Gastroesophageal sphincter (tissue), 4 donors: ENCODE results near the gene MIEN1. TPM values are rescaled to one million over a fixed set of nuclear protein-coding genes. Genes with fewer than 3 reads are reported as not detected.

ENCODE experiments used
- ATAC-seq: fragments of 150-250 bp; one replicate; pipeline ENCODE4 v1.9.1; 2016; ENCODE audit warnings: mild to moderate bottlenecking, moderate library complexity
- H3K27ac ChIP-seq, 4 donors: fragments of 200-600 bp; sonication (generic) in 3 of 4; 1 replicate in 3 of 4; 2 replicates in 1 of 4; pipeline ENCODE4 v1.5.1; 2016 to 2019
- H3K27me3 ChIP-seq: fragments of 200-600 bp; sonication (generic); one replicate; pipeline ENCODE4 v1.5.1; 2019
- H3K36me3 ChIP-seq, 2 donors: fragments of 200-600 bp; sonication (generic); one replicate each; pipeline ENCODE4 v1.5.1; 2019; ENCODE audit warnings: control low read depth in 1 of 2
- H3K4me1 ChIP-seq, 3 donors: fragments of 200-600 bp; sonication (generic); 1 replicate in 2 of 3; 2 replicates in 1 of 3; pipeline ENCODE4 v1.5.1; 2016 to 2019; ENCODE audit warnings: control low read depth in 2 of 3
- H3K4me3 ChIP-seq, 2 donors: fragments of 200-600 bp; sonication (generic); one replicate each; pipeline ENCODE4 v1.5.1; 2019; ENCODE audit warnings: mild to moderate bottlenecking in 1 of 2, moderate library complexity in 1 of 2
- H3K9me3 ChIP-seq, 3 donors: fragments of 200-600 bp; sonication (generic); one replicate each; pipeline ENCODE4 v1.5.1; 2017 to 2019; ENCODE audit warnings: control low read depth in 2 of 3
- EP300 ChIP-seq: sonication (generic); formaldehyde crosslinking; IDR thresholded peaks from one replicate; pipeline ENCODE4 v1.6.1; 2017; ENCODE audit warnings: antibody characterized with exemption, mild to moderate bottlenecking
- POLR2A ChIP-seq, 2 donors: fragments of 450-650 bp; IDR thresholded peaks; one replicate each; pipeline ENCODE4 v1.6.1; 2017; ENCODE audit warnings: antibody characterized with exemption in 2 of 2, mild to moderate bottlenecking in 2 of 2, moderate library complexity in 1 of 2
- POLR2AphosphoS5 ChIP-seq: sonication (generic); formaldehyde crosslinking; IDR thresholded peaks from one replicate; pipeline ENCODE4 v1.6.1; 2017; ENCODE audit warnings: antibody characterized with exemption
- WGBS, 2 donors: methylation state at CpG; one replicate each; pipeline ENCODE4 v1.1.5; 2018; ENCODE audit warnings: low coverage in 1 of 2; 5-methylcytosine and 5-hydroxymethylcytosine counted together
- total RNA-seq, 4 donors: library from RNA; depleted of rRNA; stranded (reverse); fragments of >200 nt; gene quantifications; one replicate each; pipeline ENCODE4 v1.1.0, GENCODE V29; 2016
- TF ChIP-seq, protein P1 (sequence below), 4 experiments: fragments of 200-600 bp in 2 of 4; fragments of 450-650 bp in 2 of 4; sonication (generic) in 1 of 4; IDR thresholded peaks; one replicate each; pipeline ENCODE4 v1.5.1; 2017 to 2019; ENCODE audit warnings: antibody characterized with exemption in 4 of 4, mild to moderate bottlenecking in 2 of 4, moderate library complexity in 2 of 4

Gene MIEN1
- total RNA-seq, 4 donors from 2014 or later: 39.4 to 72.4 (median 45.2) TPM

DNA sequence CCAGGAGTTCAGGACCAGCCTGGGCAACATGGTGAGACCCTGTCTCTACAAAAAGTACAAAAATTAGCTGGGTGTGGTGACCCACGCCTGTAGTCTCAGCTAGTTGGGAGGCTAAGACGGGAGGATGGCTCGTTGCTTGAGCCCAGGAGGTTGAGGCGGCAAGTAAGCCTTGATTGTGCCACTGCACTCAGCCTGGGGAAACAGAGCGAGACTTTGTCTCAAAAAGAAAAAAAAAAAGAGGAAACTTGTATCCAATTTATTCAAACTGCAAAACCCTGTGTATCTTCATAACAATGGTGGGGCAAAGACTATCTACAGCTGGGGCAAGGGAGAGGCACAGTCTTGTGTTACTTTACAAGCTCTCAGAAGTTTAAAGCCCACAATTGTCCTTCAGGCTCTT, 28.9 kb upstream of the MIEN1 start:
- Histone ChIP-seq H3K36me3 (no peaks in the 10 kb centered on the region), H3K27me3 (peaks cover 45% of the 10 kb centered on the region), H3K4me3 (no peak overlapping the region), H3K27ac (no peak overlapping the region), H3K9me3 (no peaks in the 10 kb centered on the region), H3K4me1 (peaks cover 0 to 9% (median 7%) of the 10 kb centered on the region in 3 donors)
- ATAC-seq: no peak
- TF ChIP-seq, protein P1, sequence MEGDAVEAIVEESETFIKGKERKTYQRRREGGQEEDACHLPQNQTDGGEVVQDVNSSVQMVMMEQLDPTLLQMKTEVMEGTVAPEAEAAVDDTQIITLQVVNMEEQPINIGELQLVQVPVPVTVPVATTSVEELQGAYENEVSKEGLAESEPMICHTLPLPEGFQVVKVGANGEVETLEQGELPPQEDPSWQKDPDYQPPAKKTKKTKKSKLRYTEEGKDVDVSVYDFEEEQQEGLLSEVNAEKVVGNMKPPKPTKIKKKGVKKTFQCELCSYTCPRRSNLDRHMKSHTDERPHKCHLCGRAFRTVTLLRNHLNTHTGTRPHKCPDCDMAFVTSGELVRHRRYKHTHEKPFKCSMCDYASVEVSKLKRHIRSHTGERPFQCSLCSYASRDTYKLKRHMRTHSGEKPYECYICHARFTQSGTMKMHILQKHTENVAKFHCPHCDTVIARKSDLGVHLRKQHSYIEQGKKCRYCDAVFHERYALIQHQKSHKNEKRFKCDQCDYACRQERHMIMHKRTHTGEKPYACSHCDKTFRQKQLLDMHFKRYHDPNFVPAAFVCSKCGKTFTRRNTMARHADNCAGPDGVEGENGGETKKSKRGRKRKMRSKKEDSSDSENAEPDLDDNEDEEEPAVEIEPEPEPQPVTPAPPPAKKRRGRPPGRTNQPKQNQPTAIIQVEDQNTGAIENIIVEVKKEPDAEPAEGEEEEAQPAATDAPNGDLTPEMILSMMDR (IDR thresholded peaks at IDR 0.05): no peak
- TF ChIP-seq EP300 (no peak), POLR2AphosphoS5 (no peak), POLR2A (IDR thresholded peaks at IDR 0.05) (no peak)
- WGBS, 2 donors: 86 to 100% methylated on average over 1 to 2 of the region's 5 CpGs

DNA sequence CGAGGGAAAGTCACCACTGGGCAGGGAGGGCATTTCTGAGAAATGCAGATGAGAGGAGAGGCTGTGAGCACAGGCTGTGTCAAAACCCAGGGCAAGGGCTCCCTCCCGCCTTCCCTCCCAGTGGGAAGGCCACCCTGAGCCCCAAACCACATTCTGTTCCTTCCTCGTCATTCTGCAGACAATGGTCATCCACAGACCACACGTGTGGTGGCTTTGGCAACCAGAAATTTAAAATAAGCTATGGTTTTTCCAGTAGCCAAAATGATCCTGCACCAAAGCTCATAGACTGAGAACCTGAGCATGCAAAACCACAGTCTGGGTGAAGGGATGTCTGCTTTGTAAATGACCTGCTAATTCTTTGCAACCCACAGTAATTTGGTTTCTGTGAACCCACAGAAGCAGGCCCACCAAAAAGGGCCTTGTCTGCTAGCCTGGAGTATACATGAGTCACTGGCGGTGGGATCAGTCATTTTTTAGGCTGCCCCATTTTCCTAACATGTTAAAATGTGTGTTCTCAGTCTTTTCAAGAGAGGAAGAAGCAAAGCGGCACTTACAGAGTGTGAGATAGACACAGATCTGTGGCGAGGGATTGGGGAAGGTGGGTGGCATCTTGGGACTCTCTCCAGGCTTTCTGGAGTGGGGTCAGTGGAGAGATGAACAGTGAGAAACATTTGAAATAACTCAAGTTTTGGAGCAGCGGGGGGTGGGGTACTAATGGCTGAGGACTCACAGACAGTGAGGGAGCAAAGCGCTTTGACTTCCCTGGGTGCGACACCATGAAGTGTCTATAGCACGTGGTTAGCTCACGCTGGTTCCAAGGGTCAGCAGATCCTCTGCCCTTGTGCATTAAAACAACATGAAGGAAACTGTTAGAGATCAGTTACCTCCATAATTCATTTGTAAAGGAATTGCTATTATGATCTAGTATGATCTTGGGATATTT, 27.9 kb upstream of the MIEN1 start:
- ATAC-seq: no peak
- H3K27ac ChIP-seq: no peak overlapping the region

DNA sequence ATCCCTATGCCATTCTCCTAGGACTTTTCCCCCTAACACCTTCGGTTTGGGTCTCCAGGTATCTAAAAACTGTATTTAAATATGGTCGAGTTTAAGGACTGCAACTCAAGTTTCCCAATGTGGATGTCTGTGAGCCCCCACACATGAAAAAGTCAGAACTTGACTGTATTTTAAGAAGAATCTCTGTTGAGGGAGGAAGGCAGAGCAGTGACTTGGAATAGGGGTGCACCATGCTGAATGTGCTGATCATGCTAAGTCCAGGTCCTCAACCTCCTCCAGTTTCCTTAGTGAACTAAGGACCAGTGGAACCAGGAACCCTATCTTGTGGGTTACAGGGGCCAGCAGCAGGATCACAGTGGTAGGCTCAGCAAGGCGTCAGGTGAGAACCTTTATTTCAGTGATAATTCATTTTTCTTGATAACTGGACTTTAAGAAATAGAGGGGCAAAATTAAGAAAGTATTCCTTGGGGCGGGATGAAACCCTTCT, 26.9 kb upstream of the MIEN1 start:
- no peak overlapping the region for H3K4me3 ChIP-seq
- H3K27ac ChIP-seq: no peak overlapping the region
- 70 to 85% methylated on average over 3 to 4 of the region's 4 CpGs for WGBS, 2 donors
- no peak for ATAC-seq
- peaks cover 25% of the 10 kb centered on the region for H3K27me3 ChIP-seq
- TF ChIP-seq EP300: no peak
- no peak for TF ChIP-seq POLR2AphosphoS5
- TF ChIP-seq POLR2A (IDR thresholded peaks at IDR 0.05): no peak
- TF ChIP-seq, protein P1 (IDR thresholded peaks at IDR 0.05): no peak
- no peaks in the 10 kb centered on the region for H3K36me3 ChIP-seq
- H3K9me3 ChIP-seq: no peaks in the 10 kb centered on the region
- peaks cover 0 to 20% (median 14%) of the 10 kb centered on the region in 3 donors for H3K4me1 ChIP-seq

More for the DNA sequence above, 27.9 kb upstream of the MIEN1 start:
- peaks cover 0 to 18% (median 12%) of the 10 kb centered on the region in 3 donors for H3K4me1 ChIP-seq
- TF ChIP-seq POLR2A (IDR thresholded peaks at IDR 0.05) (no peak), POLR2AphosphoS5 (no peak), EP300 (no peak)
- TF ChIP-seq, protein P1 (IDR thresholded peaks at IDR 0.05): no peak
- no peak overlapping the region for H3K4me3 ChIP-seq
- H3K9me3 ChIP-seq: no peaks in the 10 kb centered on the region
- 57 to 68% methylated on average over 8 to 12 of the region's 12 CpGs for WGBS, 2 donors
- no peaks in the 10 kb centered on the region for H3K36me3 ChIP-seq
- peaks cover 35% of the 10 kb centered on the region for H3K27me3 ChIP-seq

DNA sequence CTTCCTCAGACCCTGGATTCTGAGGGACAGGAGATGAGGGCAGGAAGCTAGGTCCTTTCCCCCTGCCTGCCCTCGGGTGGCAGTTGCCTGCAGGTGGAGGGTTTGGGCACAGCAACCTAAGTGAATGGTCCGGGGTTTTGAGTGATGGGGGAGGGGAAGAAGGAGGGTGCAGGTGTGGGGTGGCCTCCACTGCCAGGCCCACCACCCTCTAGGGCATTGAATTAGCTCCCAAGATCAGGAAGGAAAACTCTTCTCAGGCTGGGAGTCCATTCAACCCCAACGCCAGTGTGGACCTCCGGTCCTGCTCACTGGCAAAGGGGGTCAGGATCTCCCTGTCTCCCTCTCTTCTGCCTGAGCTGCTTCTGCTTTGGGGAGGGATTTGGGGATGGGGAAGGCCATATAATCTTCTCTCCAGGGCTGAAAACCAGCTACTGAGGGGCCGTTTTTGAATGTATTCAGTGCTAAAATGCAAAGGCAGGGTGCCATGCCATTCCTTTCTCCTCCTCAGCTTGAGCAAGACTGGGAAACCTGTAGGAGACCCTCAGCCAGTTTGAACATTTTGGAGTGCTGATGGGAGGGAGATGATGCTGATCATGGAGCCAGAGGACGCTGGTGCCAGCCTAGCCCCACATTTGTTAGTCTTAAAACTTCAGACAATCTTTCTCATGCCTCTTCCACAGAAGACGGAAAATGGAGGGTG, 26.2 kb upstream of the MIEN1 start:
- WGBS, 2 donors: 60 to 75% methylated on average over 2 of the region's 7 CpGs
- peaks cover 0 to 20% (median 14%) of the 10 kb centered on the region in 3 donors for H3K4me1 ChIP-seq
- no peak for ATAC-seq
- no peaks in the 10 kb centered on the region for H3K9me3 ChIP-seq
- no peak overlapping the region for H3K27ac ChIP-seq
- H3K4me3 ChIP-seq: no peak overlapping the region
- TF ChIP-seq POLR2AphosphoS5 (no peak), POLR2A (IDR thresholded peaks at IDR 0.05) (no peak), EP300 (no peak)
- TF ChIP-seq, protein P1 (IDR thresholded peaks at IDR 0.05): no peak
- H3K27me3 ChIP-seq: peaks cover 19% of the 10 kb centered on the region
- H3K36me3 ChIP-seq: no peaks in the 10 kb centered on the region
